Epithelial cell of proximal tubule (primary cell): ENCODE data around the gene GPR152. TPM values are rescaled to one million over a fixed set of nuclear protein-coding genes. Genes with fewer than 3 reads are reported as not detected.

Experiments
- DNase-seq: peaks from one replicate; pipeline ENCODE4 v3.0.0-alpha.2; 2011; ENCODE audit warnings: low read depth
- H3K4me3 ChIP-seq: 2 replicates; pipeline ENCODE4 v1.5.1; 2011; ENCODE audit warnings: low read depth, mild to moderate bottlenecking, low read length
- CTCF ChIP-seq: conservative IDR thresholded peaks from 2 replicates; pipeline ENCODE4 v1.5.1; 2012; ENCODE audit warnings: low read depth, mild to moderate bottlenecking, low read length
- total RNA-seq: library from RNA; depleted of rRNA; stranded (reverse); fragments of >200 nt; gene quantifications from 2 replicates; pipeline ENCODE4 v1.2.3, GENCODE V29; 2015

GPR152 gene
- total RNA-seq, 1 donor from 2014 or later: not detected

GRCh38 chr11:67408437-67409200 is 43.9 kb downstream of the GPR152 start:
- no peak for TF ChIP-seq CTCF

GRCh38 chr11:67407688-67408163 is 44.8 kb downstream of the GPR152 start:
- H3K4me3 ChIP-seq: no peak overlapping the region
- TF ChIP-seq CTCF: no peak
- DNase-seq: no peak

More at GRCh38 chr11:67408437-67409200, 43.9 kb downstream of the GPR152 start:
- H3K4me3 ChIP-seq: no peak overlapping the region
- DNase-seq: no peak

- no peak for TF ChIP-seq CTCF
- H3K4me3 ChIP-seq: no peak overlapping the region
- no peak for DNase-seq
Observed at GRCh38 chr11:67406969-67407687, 45.4 kb downstream of the GPR152 start.

GRCh38 chr11:67406420-67406968 is 46.0 kb downstream of the GPR152 start:
- DNase-seq: no peak
- no peak overlapping the region for H3K4me3 ChIP-seq
- no peak for TF ChIP-seq CTCF

- no peak for TF ChIP-seq CTCF
- DNase-seq: no peak
- H3K4me3 ChIP-seq: no peak overlapping the region
Observed at GRCh38 chr11:67405688-67406339, 46.7 kb downstream of the GPR152 start.

- no peak for DNase-seq
- no peak overlapping the region for H3K4me3 ChIP-seq
- TF ChIP-seq CTCF: no peak
Observed at GRCh38 chr11:67405196-67405567, 47.3 kb downstream of the GPR152 start.
